Activated T-cell treated with anti-CD3 and anti-CD28 coated beads for 48 hours (primary cell): Measurements from ENCODE around the gene ATG14.
"Not testable (repeated sequence)": the region's sequence is repeated elsewhere in the genome, so short reads cannot be mapped to it uniquely, and the experiment has no call there.

ENCODE experiments used
- DNase-seq: peaks from one replicate; pipeline ENCODE4 v3.0.0-alpha.2; 2020; ENCODE audit warnings: low read depth

Gene ATG14

DNA sequence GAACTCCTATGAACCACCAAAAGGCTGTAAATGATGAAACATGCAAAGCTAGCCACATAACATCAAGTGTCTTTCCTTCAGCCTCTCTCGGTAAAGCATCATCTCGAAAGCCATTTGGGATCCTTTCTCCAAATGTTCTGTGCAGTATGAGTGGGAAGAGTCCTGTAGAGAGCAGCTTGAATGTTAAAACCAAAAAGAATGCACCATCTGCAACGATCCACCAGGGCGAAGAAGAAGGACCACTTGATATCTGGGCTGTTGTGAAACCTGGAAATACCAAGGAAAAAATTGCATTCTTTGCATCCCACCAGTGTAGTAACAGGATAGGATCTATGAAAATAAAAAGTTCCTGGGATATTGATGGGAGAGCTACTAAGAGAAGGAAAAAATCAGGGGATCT is 61.2 kb downstream of the ATG14 start:
- DNase-seq = no peak

DNA sequence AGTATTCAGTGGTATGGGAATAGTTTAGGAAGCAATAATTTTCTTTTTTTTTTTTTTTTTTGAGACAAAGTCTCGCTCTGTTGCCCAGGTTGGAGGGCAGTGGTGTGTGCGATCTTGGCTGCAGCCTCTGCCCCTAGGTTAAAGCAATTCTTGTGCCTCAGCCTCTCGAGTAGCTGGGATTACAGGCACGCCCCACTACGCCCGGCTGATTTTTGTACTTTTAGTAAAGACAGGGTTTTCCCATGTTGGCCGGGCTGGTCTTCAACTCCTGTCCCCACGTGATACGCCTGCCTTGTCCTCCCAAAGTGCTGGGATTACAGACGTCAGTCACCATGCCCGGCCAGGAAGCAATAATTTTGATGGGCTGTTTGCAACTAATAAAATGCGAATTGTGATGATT is 62.1 kb downstream of the ATG14 start:
- no peak for DNase-seq

DNA sequence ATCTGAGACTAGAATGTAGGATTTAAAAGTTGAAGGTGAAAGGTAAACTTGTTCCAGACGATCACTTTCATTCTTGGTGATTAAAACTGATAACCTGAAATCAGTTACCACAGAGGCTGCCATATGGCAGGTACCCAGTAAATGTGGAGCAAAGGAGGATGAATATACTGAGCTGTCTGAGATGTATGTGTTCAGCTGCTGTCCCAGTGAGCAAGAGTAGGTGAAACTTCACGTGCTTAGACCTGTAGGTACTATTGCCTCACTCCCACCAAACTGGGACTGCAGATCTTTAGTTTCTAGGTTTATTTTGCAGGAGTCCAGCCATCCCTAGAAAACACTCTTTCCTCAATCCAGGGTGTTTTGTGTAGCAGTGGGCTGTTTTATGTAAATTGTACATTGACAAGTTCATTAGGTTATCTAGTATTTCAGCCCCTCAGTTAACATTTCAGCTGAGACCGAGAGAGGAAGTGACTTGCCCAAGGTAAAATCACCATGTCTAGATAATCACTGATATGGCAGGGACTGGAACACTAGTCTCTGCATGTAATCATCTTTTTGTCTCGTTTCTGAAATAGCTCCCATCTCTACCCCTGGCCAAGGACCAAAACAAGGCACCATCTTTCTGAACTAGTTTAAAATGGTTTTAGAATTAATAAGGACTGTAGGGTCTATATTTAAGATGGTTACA is 62.7 kb downstream of the ATG14 start:
- no peak for DNase-seq

GRCh38 chr14:55347748-55348147 is 63.9 kb downstream of the ATG14 start:
- DNase-seq = no peak

DNA sequence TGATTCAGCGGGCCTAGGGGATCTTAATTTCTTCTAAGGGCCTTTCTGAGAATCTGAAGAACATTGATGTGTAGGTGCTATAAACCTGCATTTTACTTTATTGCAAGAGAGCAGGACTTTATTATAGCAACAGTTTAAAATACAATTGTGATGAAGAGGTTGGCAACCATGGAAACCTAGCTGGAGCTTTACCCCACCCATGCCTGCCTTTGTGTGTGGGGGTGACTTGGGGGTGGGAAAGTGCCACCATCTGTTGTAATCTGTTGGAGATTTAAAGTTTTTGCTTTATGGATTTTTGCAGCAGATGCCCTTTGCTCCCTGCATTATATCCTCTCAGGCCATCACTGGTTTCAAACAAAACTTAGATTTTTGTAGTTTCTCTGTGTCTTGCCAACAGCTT is 64.6 kb downstream of the ATG14 start:
- no peak for DNase-seq

DNA sequence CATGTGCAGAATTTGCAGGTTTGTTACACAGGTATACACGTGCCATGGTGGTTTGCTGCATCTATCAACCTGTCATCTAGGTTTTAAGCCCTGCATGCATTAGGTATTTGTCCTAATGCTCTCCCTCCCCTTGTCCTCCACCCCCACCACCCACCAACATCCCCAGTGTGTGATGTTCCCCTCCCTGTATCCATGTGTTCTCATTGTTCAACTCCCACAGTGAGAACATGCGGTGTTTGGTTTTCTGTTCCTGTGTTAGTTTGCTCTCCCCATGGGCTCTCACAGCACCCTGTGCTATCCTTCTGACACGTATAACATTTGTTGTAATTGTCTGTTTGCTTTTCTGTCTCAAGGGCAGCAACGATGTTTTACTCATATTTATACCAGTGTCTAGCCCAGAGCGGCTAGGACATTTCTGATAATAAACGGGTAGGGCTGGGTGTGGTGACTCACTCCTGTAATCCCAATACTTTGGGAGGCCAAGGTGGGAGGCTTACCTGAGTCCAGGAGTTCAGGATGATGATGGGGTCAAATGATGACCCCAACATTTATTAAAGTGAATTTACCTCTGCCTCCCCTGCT is 67.0 kb downstream of the ATG14 start:
- DNase-seq = not testable (repeated sequence)

DNA sequence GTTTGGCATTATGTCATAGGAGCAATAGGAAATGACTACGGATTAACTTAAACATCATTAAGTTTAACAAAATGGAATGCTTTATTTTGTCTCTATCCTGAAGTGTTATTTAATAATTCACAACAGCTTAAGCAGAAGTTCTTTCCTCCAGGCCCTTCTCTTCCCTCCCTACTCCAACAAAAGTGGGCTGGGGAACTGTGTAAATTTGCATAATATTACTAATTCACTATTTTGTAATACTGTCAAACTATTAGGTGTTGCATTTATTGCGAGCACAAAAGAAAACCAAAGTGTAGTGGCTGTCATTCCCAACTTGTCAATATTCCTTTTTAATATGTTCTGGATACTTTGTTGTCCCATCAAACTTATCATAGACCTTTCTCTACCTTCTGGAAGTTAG is 69.8 kb downstream of the ATG14 start:
- DNase-seq = no peak

GRCh38 chr14:55340482-55340881 is 71.1 kb downstream of the ATG14 start:
- DNase-seq = no peak

DNA sequence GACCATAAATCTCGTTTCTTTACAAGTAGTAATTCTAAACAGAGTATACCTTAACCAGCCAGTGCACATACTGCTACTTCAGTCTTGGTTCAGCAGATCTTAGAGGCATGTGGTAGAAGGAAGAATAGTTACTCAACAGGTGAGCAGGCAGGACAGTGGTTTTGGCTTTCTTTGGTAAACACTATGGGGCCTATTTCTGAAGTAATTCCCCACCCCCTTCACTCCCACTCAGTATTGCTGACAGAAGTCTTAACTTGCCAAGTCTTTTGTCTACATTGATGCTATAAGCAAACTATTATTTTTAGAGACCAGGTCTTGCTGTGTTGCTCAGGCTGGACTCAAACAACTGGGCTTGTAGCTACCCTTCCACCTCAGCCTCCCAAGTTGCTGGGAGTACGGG is 71.9 kb downstream of the ATG14 start:
- DNase-seq = no peak

DNA sequence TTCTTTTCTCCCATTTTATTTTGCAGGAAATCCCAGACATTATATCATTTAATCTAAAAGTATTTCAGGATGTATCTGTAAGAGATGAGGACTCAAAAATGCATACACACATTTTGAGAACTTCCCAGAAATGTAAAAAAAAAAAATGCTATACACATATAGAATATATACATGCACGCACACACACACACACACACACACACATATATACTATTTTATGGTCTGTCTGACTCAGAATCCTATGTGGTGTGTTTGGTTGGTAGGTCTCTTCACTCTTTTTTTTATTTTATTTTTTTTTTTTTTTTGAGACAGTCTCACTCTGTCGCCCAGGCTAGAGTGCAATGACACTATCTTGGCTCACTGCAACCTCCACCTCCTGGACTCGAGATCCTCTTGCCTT is 74.9 kb downstream of the ATG14 start:
- no peak for DNase-seq

- DNase-seq = no peak
These were observed 75.5 kb downstream of the ATG14 start for GRCh38 chr14:55336162-55336561.

- DNase-seq = no peak
These were observed 77.7 kb downstream of the ATG14 start for GRCh38 chr14:55333711-55334485.

DNA sequence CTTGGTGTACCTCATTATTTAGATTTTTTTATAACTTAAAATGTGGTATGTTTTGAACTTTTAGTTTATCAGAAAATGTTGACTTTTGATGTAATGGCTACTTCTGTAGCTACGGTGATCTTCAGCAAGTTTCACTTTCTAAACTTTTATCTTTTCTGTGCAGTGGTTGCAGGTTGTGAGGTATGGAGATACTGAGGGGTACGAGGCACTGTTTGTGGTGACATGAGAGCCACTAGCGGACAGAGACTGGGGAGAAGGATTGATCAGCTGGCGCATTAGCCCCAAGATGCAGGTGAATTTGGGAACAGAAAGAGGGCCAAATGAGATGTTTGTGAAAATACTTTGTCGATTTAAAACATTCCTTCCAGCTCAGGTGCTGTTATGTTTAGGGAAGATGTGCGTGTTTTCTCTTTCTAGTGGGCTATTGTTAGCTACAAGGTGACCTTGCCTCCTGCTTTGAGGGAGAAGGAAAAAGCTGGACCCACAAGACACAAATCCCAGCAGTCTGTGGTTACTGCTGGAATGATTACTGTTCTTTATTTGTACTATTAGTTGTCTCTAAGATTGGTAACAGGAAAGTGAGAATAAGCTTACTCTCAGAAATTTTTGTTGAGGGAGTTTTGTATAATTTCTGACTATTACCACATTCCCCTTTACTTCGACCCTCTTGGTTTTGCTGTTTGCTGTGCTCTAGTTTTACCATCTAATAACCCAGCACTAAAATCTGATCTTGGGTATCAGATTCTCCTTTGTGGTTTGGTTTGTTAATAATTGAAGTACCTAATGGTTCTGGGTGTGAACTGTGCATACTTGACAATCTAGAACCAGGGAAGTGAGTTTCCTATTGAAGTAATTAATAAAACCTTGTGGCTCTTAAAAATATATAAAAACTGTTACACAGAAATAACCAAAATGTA is 78.7 kb downstream of the ATG14 start:
- DNase-seq = no peak

DNA sequence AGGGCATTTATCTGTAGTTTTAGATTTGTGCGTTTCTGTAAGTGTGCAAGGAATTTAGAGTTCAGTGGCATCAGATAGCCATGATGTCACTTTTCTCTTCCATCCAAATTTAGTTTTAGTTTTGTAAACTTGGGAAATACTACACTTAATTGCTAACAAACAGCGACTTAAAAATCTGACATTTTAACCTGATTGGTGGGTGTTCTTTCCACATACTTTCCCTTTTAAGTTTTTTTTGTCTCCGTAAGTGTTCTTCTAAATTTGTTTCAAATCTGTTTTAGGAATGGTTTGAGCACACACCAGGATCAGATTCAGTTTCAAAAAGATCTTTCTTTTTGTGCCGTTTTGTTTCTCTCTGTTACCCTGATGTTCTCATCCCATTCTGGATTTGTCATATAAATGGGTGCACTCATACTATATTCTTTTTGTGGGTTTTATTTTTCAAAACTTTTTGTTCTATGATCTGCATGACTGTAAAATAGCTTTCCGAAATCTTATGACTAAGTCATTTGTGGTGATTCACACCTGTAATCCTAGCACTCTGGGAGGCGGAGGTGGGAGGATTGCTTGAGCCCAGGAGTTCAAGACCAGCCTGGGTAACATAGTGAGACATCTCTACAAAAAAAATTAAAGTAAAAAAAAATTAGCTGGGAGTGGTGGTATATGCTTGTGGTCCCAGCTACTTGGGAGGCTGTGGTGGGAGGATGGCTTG is 81.5 kb downstream of the ATG14 start:
- DNase-seq = peak; percentile 45

DNA sequence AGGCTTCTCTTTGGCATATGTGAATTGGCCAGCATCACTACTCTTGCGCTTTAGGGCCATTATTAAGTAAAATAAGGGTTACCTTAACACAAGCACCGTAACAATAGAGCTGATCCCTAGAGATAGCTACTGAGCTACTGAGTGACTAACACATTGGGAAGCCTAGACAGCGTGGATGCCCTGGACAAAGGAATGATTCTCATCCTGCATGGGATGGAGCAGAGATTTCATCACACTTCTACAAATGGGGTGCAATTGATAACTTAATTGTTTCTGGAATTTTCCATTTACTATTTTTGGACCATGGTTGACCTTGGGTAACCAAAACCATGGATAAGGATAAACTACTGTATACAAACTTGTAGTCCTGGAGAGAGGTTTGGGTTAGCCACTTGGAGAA is 83.3 kb downstream of the ATG14 start:
- no peak for DNase-seq

GRCh38 chr14:55327179-55327578 is 84.5 kb downstream of the ATG14 start:
- DNase-seq = no peak

- DNase-seq = no peak
These were observed 86.8 kb downstream of the ATG14 start for GRCh38 chr14:55324812-55325211.

DNA sequence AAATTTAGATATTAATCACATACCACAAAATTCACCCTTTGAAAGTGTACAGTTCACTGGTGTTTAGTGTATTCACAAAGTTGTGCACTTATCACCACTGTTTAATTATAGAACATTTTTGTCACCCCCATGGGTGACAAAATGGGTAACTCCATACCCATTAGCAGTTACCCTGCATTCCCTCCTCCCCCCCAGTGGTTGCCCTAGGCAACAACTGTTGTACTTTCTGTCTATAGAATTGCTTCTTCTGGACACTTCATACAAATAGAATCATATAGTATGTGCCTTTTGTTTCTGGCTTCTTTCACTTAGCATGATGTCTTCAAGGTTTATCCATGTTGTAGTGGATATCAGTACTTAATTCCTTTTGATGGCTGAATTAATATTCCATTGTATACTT is 87.7 kb downstream of the ATG14 start:
- no peak for DNase-seq

GRCh38 chr14:55318694-55319093 is 92.9 kb downstream of the ATG14 start:
- no peak for DNase-seq

GRCh38 chr14:55317542-55318306 is 93.9 kb downstream of the ATG14 start:
- DNase-seq = no peak

DNA sequence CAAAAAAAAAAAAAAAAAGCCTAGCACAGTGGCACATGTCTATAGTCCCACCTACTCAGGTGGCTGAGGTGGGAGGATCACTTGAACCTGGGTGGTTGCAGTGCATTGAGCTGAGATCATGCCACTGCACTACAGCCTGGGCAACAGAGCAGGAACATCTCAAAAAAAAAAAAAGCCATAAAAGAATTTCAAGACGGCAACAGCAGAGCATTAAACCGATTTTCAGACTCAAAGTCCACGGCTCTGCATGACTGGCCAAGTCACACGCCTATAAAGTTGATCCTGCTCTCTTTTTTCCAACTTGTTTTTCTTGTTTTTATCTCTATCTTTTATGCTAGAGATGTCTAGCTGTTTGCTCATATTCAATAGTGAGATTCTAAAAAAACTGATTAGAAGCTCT is 95.1 kb downstream of the ATG14 start:
- DNase-seq = no peak
